LNCAP (cell line): ENCODE data around the gene KRT28.

ENCODE experiments used
- TF ChIP-seq, protein P1 (sequence below): fragments of 450-650 bp; IDR thresholded peaks from 2 replicates; pipeline ENCODE4 v1.5.1; 2017; ENCODE audit warnings: mild to moderate bottlenecking

KRT28 gene

DNA sequence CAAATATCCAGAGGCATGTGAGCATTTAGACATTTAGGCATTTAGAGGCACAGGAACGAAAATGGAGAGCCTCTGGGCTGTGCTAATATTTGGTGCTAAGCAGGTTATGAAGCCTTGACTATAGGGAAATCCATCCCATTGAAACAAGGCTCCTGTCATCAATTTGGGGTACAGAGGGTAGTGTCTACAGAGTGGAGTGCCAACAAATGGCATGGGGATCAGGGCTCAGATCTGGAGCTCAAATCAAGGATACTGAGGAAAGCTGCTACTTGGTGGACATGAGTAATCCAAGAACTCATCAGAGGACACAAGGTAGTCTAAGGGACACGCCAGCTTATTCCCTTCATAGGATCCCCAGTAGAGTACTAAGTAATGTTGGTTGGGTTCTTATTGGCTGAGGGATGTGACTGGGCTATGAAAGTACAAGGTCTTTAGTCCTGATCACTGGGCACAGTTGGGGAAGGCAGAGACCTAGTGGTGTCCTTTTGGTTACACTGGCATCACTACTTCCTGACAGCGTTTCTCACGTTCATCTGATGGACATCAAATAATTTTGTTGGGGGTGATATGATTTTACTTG lies 17.4 kb upstream of the KRT28 start:
- TF ChIP-seq, protein P1, sequence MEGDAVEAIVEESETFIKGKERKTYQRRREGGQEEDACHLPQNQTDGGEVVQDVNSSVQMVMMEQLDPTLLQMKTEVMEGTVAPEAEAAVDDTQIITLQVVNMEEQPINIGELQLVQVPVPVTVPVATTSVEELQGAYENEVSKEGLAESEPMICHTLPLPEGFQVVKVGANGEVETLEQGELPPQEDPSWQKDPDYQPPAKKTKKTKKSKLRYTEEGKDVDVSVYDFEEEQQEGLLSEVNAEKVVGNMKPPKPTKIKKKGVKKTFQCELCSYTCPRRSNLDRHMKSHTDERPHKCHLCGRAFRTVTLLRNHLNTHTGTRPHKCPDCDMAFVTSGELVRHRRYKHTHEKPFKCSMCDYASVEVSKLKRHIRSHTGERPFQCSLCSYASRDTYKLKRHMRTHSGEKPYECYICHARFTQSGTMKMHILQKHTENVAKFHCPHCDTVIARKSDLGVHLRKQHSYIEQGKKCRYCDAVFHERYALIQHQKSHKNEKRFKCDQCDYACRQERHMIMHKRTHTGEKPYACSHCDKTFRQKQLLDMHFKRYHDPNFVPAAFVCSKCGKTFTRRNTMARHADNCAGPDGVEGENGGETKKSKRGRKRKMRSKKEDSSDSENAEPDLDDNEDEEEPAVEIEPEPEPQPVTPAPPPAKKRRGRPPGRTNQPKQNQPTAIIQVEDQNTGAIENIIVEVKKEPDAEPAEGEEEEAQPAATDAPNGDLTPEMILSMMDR: no peak

DNA sequence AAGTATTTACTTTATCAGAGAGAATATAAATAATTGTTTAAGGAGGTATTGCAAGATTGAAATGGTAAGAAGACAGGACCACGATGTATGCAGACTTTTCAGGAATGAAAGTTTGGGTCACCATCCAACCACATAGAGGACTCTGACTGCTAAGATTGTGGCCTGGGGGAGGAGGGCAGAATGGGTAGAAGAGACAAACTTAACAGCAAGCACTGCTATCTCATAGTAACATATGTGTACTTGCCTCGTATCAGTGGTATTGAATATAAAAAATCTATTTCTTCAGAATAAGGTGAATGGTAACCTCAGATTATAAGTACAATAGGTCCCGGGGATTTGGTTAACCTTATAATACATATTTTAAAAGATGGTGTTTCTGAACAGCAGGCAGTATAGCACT lies 16.8 kb upstream of the KRT28 start:
- TF ChIP-seq, protein P1: no peak

DNA sequence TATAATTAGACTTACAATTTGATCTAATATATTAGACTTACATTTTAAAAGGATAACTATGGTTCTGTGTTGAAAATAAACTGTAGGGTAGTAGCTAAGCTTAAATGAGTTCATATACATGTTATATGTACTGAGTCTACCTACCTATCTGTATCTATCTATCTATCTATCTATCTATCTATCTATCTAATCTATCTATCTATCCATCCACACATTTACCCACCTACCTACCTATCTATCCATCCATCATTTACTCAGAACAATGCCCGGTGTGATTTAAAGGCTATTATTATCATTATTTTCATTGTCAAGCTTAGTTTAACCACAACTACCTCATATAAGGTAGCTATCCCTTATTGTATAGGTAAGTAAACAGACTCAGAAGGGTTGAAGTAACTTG lies 15.6 kb upstream of the KRT28 start:
- TF ChIP-seq, protein P1: no peak

DNA sequence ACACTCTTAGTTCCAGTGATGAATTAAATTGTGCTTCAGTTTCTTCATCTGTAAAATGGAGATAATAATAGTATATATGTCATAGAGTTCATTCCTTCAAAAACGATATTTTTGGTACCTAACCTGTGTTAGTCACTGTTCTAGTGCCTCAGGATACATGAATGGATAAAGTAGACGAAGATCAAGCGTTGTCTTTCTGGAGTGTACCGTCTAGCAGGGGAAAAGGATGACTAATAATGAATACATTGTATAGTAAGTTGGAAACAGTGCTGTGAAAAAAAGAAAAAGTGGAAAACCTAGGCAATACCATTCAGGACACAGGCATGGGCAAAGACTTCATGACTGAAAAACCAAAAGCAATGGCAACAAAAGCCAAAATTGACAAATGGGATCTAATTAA lies 14.0 kb upstream of the KRT28 start:
- TF ChIP-seq, protein P1: no peak

DNA sequence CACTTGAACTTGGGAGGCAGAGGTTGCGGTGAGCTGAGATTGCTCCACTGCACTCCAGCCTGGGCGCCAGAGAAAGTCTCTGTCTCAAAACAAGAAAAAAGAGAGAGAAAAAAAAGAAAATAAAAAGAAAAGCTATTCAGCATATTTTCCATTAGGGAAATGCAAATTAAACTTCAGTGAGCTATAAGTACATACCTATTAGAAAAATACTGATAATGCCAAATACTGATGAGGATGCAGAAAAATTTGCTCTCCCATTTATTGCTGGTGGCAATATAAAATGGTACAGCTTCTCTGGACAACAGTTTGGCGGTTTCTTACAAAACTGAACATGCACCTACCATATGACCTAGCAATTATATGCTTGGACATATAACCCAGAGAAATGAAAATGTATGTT lies 12.9 kb upstream of the KRT28 start:
- TF ChIP-seq, protein P1: no peak

DNA sequence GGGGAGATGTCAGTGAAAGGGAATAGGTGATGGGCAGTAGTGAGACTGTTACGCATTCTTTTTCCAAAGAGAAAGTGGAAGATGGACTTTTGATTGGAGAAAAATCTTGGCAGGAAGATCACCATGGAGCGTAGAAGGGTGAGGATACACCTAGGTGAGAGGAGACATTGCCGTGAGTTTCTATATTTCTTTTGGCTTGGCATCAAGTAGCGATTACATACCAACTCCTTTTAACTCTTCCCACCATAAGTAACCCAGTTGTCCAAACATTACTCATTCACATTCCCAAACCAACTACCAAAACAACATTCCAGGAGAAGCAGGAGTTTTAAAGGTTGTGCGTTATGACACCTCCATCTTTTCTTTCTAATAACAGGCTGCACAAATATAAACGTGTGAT lies 10.7 kb upstream of the KRT28 start:
- TF ChIP-seq, protein P1: no peak

DNA sequence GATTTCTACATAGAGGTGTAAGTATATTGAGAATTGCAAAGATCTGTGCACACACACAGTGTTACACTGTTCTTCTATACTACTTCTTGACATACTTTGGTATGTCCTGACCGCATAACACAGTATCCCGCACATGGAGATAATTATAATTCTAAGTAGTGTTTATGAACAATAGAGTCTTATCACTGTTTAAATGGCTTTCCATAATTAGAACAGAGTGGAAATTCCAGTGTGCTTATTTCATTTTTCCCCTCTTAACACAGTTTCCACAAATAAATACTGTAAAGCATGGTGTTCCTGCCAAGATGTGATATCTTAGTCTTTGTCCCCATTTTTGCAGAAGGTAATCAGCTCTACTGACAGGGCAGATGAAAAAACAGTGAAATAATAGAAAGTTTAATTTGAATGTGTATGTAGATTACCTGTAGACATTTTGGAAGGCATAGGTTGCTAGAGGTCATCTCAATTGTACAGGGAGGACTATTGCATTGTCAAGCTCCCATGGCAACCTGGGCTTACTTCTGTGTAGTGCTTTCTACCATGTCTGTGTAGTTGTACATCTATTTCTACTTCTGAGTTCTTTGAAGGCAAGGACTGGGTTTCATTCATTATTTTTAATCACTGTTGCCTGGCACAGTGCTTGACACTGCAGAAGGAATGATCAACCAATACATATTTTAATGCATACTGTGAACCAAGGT lies 10.1 kb upstream of the KRT28 start:
- TF ChIP-seq, protein P1: no peak
